H1 (cell line): ENCODE results near the gene CNOT2. TPM values are rescaled to one million over a fixed set of nuclear protein-coding genes. Genes with fewer than 3 reads are reported as not detected.

ENCODE experiments used
- CTCF ChIA-PET: fragments of 300-600 bp; sonication (Branson Sonifier 250); formaldehyde crosslinking; loops from one replicate; lab custom pipeline; 2021; ENCODE audit not compliant: partially characterized antibody; lab: Charles Lee
- POLR2A ChIA-PET: fragments of 300-600 bp; sonication (Branson Sonifier 250); formaldehyde crosslinking; loops from one replicate; lab custom pipeline; 2021; ENCODE audit warnings: inconsistent platforms; ENCODE audit not compliant: partially characterized antibody; lab: Charles Lee
- DNase-seq, 2 experiments: peaks; one replicate each; pipeline versions ENCODE4 v3.0.0 to v3.0.0-alpha.2; 2010 to 2022; ENCODE audit warnings: low spot score in 2 of 2, low read depth in 1 of 2, mixed read lengths in 1 of 2
- FAIRE-seq: peaks from 2 replicates; lab custom pipeline; 2011; peaks lifted over from hg19 to GRCh38; lab: Jason Lieb, UNC
- H2AFZ ChIP-seq: 2 replicates; pipeline ENCODE4 v1.8.1; 2012; ENCODE audit warnings: low read length, inconsistent platforms
- H2AK5ac ChIP-seq: 2 replicates; pipeline ENCODE4 v1.6.1; 2013; ENCODE audit warnings: low read depth, low read length
- H2BK120ac ChIP-seq: replicated peaks from 2 replicates; pipeline ENCODE3; 2013; ENCODE audit warnings: low read depth, low read length, inconsistent platforms
- H2BK12ac ChIP-seq: 2 replicates; pipeline ENCODE4 v1.6.1; 2013; ENCODE audit warnings: low read depth, low read length
- H2BK15ac ChIP-seq: 2 replicates; pipeline ENCODE4 v1.6.1; 2013; ENCODE audit warnings: low read length
- H2BK20ac ChIP-seq: 2 replicates; pipeline ENCODE4 v1.6.1; 2013; ENCODE audit warnings: low read length
- H2BK5ac ChIP-seq: 2 replicates; pipeline ENCODE4 v1.6.1; 2013; ENCODE audit warnings: low read depth, low read length
- H3K14ac ChIP-seq: 2 replicates; pipeline ENCODE4 v1.6.1; 2013; ENCODE audit warnings: inconsistent platforms; ENCODE audit not compliant: insufficient read length
- H3K18ac ChIP-seq: 2 replicates; pipeline ENCODE4 v1.6.1; 2013; ENCODE audit warnings: low read length; ENCODE audit errors: extremely low read depth
- H3K23ac ChIP-seq: 2 replicates; pipeline ENCODE4 v1.6.1; 2013; ENCODE audit warnings: inconsistent platforms; ENCODE audit not compliant: insufficient read length
- H3K23me2 ChIP-seq: 2 replicates; pipeline ENCODE4 v1.6.1; 2013; ENCODE audit warnings: low read depth, low read length
- H3K27ac ChIP-seq: 2 replicates; pipeline ENCODE4 v1.6.1; 2011; ENCODE audit warnings: low read depth, low read length, inconsistent platforms
- H3K27me3 ChIP-seq, 4 experiments: replicated peaks in 1 of 4; 1 replicate in 1 of 4; 2 replicates in 3 of 4; pipeline versions ENCODE4 v1.6.1 to v1.8.1; 2011 to 2013; ENCODE audit warnings: low read length in 3 of 4, mild to moderate bottlenecking in 3 of 4, inconsistent platforms in 2 of 4, mixed read lengths in 2 of 4, moderate library complexity in 1 of 4; ENCODE audit not compliant: control insufficient read depth in 3 of 4, insufficient read depth in 3 of 4; ENCODE audit errors: extremely low read depth in 1 of 4
- H3K36me3 ChIP-seq, 4 experiments: 2 replicates each; pipeline versions ENCODE4 v1.6.1 to v1.8.1; 2011 to 2013; ENCODE audit warnings: mild to moderate bottlenecking in 4 of 4, low read length in 3 of 4, moderate library complexity in 2 of 4, control low read depth in 1 of 4, inconsistent platforms in 1 of 4; ENCODE audit not compliant: insufficient read depth in 4 of 4, control insufficient read depth in 2 of 4
- H3K4ac ChIP-seq: replicated peaks from 2 replicates; pipeline ENCODE3; 2013; ENCODE audit warnings: low read length, low read depth, mixed read lengths, inconsistent platforms; ENCODE audit not compliant: insufficient read length
- H3K4me1 ChIP-seq, 4 experiments: replicated peaks in 1 of 4; 1 replicate in 1 of 4; 2 replicates in 3 of 4; pipeline versions ENCODE4 v1.6.1 to v1.8.1; 2011 to 2013; ENCODE audit warnings: low read length in 3 of 4, inconsistent platforms in 2 of 4, mixed read lengths in 1 of 4; ENCODE audit not compliant: insufficient read depth in 4 of 4, control insufficient read depth in 3 of 4
- H3K4me2 ChIP-seq, 2 experiments: 2 replicates each; pipeline versions ENCODE4 v1.6.1 to v1.8.1; 2011 to 2013; ENCODE audit warnings: low read depth in 2 of 2, low read length in 2 of 2, control low read depth in 1 of 2, inconsistent platforms in 1 of 2, mild to moderate bottlenecking in 1 of 2; ENCODE audit not compliant: insufficient read depth in 1 of 2
- H3K4me3 ChIP-seq, 4 experiments: fragments of 200-600, 300-600 bp in 1 of 4; sonication (generic), shearing (Covaris generic), sonication (Bioruptor Twin) in 1 of 4; 2 replicates each; pipeline versions ENCODE4 v1.5.1 to v1.8.1; 2011 to 2016; ENCODE audit warnings: low read length in 4 of 4, low read depth in 3 of 4, control low read depth in 2 of 4, inconsistent platforms in 2 of 4, mild to moderate bottlenecking in 2 of 4, mixed read lengths in 1 of 4, moderate library complexity in 1 of 4; ENCODE audit not compliant: insufficient read depth in 2 of 4; ENCODE audit errors: extremely low read depth in 1 of 4
- H3K56ac ChIP-seq: replicated peaks from 2 replicates; pipeline ENCODE3; 2013; ENCODE audit warnings: low read depth, mild to moderate bottlenecking, mixed read lengths, low read length, inconsistent platforms; ENCODE audit not compliant: insufficient read length
- H3K79me1 ChIP-seq: 2 replicates; pipeline ENCODE4 v1.6.1; 2013; ENCODE audit warnings: low read depth, low read length, control low read depth
- H3K79me2 ChIP-seq, 2 experiments: 2 replicates each; pipeline versions ENCODE4 v1.6.1 to v1.8.1; 2012 to 2013; ENCODE audit warnings: low read length in 2 of 2, mild to moderate bottlenecking in 2 of 2, inconsistent platforms in 1 of 2; ENCODE audit not compliant: insufficient read depth in 2 of 2, control insufficient read depth in 1 of 2
- H3K9ac ChIP-seq, 4 experiments: replicated peaks in 1 of 4; 1 replicate in 1 of 4; 2 replicates in 3 of 4; pipeline versions ENCODE4 v1.6.1 to v1.8.1; 2011 to 2013; ENCODE audit warnings: low read depth in 3 of 4, low read length in 3 of 4, control low read depth in 2 of 4, mild to moderate bottlenecking in 2 of 4, moderate library complexity in 2 of 4, inconsistent platforms in 1 of 4; ENCODE audit errors: extremely low read depth in 1 of 4
- H3K9me3 ChIP-seq, 2 experiments: 2 replicates each; pipeline versions ENCODE4 v1.6.1 to v1.8.1; 2012 to 2013; ENCODE audit warnings: mild to moderate bottlenecking in 2 of 2, moderate library complexity in 2 of 2, control low read depth in 1 of 2, inconsistent platforms in 1 of 2, low read depth in 1 of 2, low read length in 1 of 2, mixed read lengths in 1 of 2; ENCODE audit not compliant: insufficient read depth in 2 of 2
- H4K20me1 ChIP-seq, 2 experiments: replicated peaks in 1 of 2; 2 replicates each; pipeline versions ENCODE3 to v1.8.1; 2011 to 2013; ENCODE audit warnings: inconsistent platforms in 2 of 2, low read length in 2 of 2, mild to moderate bottlenecking in 1 of 2; ENCODE audit not compliant: insufficient read depth in 2 of 2, control insufficient read depth in 1 of 2
- H4K5ac ChIP-seq: 2 replicates; pipeline ENCODE4 v1.6.1; 2013; ENCODE audit warnings: low read length, low read depth, mixed read lengths, inconsistent platforms; ENCODE audit not compliant: insufficient read length
- H4K8ac ChIP-seq: 2 replicates; pipeline ENCODE4 v1.8.0; 2013; ENCODE audit warnings: mild to moderate bottlenecking, moderate library complexity, low read length, inconsistent platforms; ENCODE audit not compliant: insufficient read depth; ENCODE audit errors: extremely low read depth
- H4K91ac ChIP-seq: replicated peaks from 2 replicates; pipeline ENCODE3; 2013; ENCODE audit warnings: low read length, mixed read lengths, inconsistent platforms; ENCODE audit not compliant: insufficient read length
- ASH2L ChIP-seq: fragments of 200-600, 300-600 bp; sonication (generic); IDR thresholded peaks from one replicate; pipeline ENCODE4 v1.7.1; 2017; ENCODE audit warnings: low read length
- SIRT6 ChIP-seq: IDR thresholded peaks from one replicate; pipeline ENCODE4 v1.7.1; 2012; ENCODE audit warnings: low read length, inconsistent platforms
- SRF ChIP-seq: IDR thresholded peaks from 2 replicates; pipeline ENCODE4 v1.6.1; 2011; ENCODE audit warnings: mild to moderate bottlenecking, low read depth, low read length, moderate library complexity
- WGBS, 2 experiments: shearing (Covaris generic) in 1 of 2; methylation state at CpG; one replicate each; pipeline versions ENCODE4 v1.1.6 to v1.1.7; 2013 to 2015; ENCODE audit warnings: low lambda C conversion rate in 2 of 2, mixed read lengths in 2 of 2, inconsistent platforms in 1 of 2, low coverage in 1 of 2, missing lambda C conversion rate in 1 of 2; ENCODE audit not compliant: insufficient replicate concordance in 2 of 2, insufficient coverage in 1 of 2, insufficient read length in 1 of 2; ENCODE audit errors: extremely low coverage in 1 of 2, missing lambda C conversion rate in 1 of 2; 5-methylcytosine and 5-hydroxymethylcytosine counted together
- polyA plus RNA-seq, 7 experiments: library from polyadenylated mRNA; depleted of rRNA in 3 of 7; stranded (reverse) in 5 of 7; unstranded in 2 of 7; fragments of >200 nt in 5 of 7; fragments of 200-250 nt in 2 of 7; gene quantifications; 1 replicate in 5 of 7; 2 replicates in 1 of 7; 4 replicates in 1 of 7; pipeline versions ENCODE4 v1.2.1 to v1.2.3, GENCODE V29; 2011 to 2013; ENCODE audit warnings: missing spikeins in 2 of 7, mixed read lengths in 2 of 7
- total RNA-seq: library from RNA; stranded (reverse); fragmentation: NEBNext Ultra II Directional; extraction: Animal tissue kit (Norgen Biotek cat#: 25700); gene quantifications from 2 replicates; pipeline ENCODE4 v1.2.1, GENCODE V29; 2021

Gene CNOT2
- total and polyA plus RNA-seq, 2 of the 8 experiments (the other 6 are each of a cell fraction or from before 2014, with no cell fraction given) = 61.2 to 64.8 TPM

- no peak overlapping the region for H3K4me2 ChIP-seq
- no peak overlapping the region for H3K27ac ChIP-seq
- H3K23me2 ChIP-seq = no peaks in the 10 kb centered on the region
- H4K8ac ChIP-seq = no peak overlapping the region
- H3K18ac ChIP-seq = no peak overlapping the region
- DNase-seq (no peak), FAIRE-seq (no peak)
- TF ChIP-seq ASH2L = no peak
- TF ChIP-seq SRF = no peak
- no peak for TF ChIP-seq SIRT6
- CTCF ChIA-PET = interaction anchor here (1.4 to 1.7 kb wide), 2 partner anchors 13 to 450 kb away, joined by 3 to 5 read pairs; no protein-coding TSS in a partner anchor
- H2BK120ac ChIP-seq = no peak overlapping the region
- H3K4ac ChIP-seq = no peak overlapping the region
- H3K9me3 ChIP-seq = no peaks in the 10 kb centered on the region
- no peak overlapping the region for H3K9ac ChIP-seq
- no peaks in the 10 kb centered on the region for H3K27me3 ChIP-seq
- no peaks in the 10 kb centered on the region; a peak in 1 of 4 replicates for H3K79me2 ChIP-seq
- no peak overlapping the region for H2BK15ac ChIP-seq
- peaks cover 0 to 2% of the 10 kb centered on the region in 2 experiments for H4K20me1 ChIP-seq
- H3K56ac ChIP-seq = no peak overlapping the region
- H2AFZ ChIP-seq = no peak overlapping the region
- 0 out of 8 replicates have a peak, but pooled peaks cover 0 to 1% (median 0%) of the 10 kb centered on the region in 4 experiments for H3K36me3 ChIP-seq
- peaks cover 0 to 1% (median under 1%) of the 10 kb centered on the region in 4 experiments; a peak in 1 of 7 replicates for H3K4me1 ChIP-seq
- H3K14ac ChIP-seq = no peak overlapping the region
- WGBS, 2 experiments = 77% methylated on average over 3 of the region's 3 CpGs; no CpG with 5 or more reads in 1 of the 2 experiments
- no peak overlapping the region for H4K5ac ChIP-seq
- H3K23ac ChIP-seq = no peak overlapping the region
- no peak overlapping the region for H2AK5ac ChIP-seq
- no peak overlapping the region for H2BK20ac ChIP-seq
- H3K4me3 ChIP-seq = no peak overlapping the region
- H4K91ac ChIP-seq = no peak overlapping the region
- H2BK5ac ChIP-seq = no peak overlapping the region
- no peaks in the 10 kb centered on the region for H3K79me1 ChIP-seq
- POLR2A ChIA-PET = no interaction called here
- no peak overlapping the region for H2BK12ac ChIP-seq
Measured at GRCh38 chr12:70329728-70330127, 86.5 kb downstream of the CNOT2 start.
